ENCODE results near the gene PLCH1.

The PLCH1 gene

GRCh38 chr3:155611456-155611855 lies 133.4 kb downstream of the PLCH1 start:
- no peak overlapping the region for H3K4me3 ChIP-seq (ENCODE audit: low read depth, low read length)

GRCh38 chr3:155609586-155609985 lies 135.3 kb downstream of the PLCH1 start:
- no peak overlapping the region for H3K4me3 ChIP-seq (ENCODE audit: low read depth, low read length)

- H3K4me3 ChIP-seq (ENCODE audit: low read depth, low read length): no peak overlapping the region
These were observed 136.5 kb downstream of the PLCH1 start for GRCh38 chr3:155608228-155608920.

DNA sequence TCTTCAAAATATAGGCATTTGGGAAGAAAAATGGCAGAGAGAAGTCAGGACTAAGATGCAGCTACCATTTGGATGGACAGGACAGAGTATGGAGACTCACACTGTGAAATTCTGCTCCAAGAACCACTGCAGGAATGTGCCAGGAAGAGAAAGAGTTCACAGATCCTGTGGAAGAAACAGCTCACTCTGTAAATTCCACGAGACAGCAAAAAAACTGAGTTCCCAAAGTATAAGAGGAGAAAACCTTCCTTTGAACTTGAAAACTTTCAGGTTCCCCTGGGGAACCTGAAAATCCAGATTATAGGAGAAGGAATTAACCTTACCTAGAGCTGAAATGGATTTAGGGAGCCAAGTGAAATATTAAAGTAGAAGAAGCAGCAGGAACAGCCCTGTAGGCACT lies 137.1 kb downstream of the PLCH1 start:
- H3K4me3 ChIP-seq (ENCODE audit: low read depth, low read length): no peak overlapping the region

- H3K4me3 ChIP-seq (ENCODE audit: low read depth, low read length): no peak overlapping the region
These were observed 139.3 kb downstream of the PLCH1 start for GRCh38 chr3:155605571-155605970.

DNA sequence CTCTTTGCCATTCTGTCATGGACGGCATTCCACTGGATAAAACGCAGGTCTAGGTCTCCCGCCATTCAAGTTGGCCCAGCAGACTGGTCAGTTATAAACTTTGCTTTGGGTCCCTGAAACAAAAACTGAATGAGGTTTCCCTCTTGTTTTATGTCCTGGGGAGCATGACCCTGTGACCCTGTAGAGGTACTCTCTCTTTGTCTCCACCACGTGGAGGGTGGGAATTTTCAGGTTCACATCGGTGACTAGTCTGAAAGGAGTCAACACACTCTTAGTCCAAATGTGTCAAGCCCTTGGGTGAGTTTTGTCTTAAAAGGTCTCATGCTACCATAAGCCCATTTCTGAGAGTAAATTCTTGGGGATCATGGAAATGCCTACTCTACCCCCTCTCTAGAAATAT lies 139.9 kb downstream of the PLCH1 start:
- H3K4me3 ChIP-seq (ENCODE audit: low read depth, low read length): no peak overlapping the region

DNA sequence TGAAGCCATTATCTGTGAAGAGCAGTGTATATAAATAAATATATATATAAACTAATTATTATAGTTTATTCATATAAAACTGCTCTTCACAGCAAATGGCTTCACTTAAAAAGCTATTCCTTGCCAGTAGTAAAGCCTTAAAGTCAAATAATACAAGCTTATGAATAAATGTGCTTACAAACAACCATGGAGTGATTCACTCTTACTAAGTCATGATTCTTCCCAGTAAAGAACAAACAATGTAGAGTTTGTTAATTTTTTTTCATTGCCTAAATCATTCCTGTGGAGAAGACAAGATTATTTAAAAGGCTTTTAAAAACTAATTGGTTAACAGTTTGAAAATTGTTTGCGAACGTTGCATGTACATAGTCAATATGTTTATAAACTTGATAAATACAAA lies 140.7 kb downstream of the PLCH1 start:
- no peak overlapping the region for H3K4me3 ChIP-seq (ENCODE audit: low read depth, low read length)

- no peak overlapping the region for H3K4me3 ChIP-seq (ENCODE audit: low read depth, low read length)
These were observed 141.6 kb downstream of the PLCH1 start for GRCh38 chr3:155603302-155603701.

DNA sequence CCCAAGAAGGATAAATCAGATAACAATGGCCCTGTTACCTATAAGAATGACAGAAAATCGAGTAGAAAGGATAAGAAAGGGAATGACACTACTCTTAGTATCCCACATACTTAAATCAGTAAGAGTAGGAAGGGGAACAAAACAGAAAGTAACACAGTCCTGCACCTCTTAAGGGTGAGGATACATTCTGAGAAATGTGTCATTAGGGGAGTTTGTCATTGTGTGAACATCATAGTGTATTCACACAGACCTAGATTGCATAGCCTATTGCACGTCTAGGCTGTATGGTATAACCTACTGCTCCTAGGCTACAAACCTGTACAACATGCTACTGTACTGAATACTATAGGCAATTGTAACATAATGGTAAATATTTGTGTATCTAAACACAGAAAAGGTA lies 142.6 kb downstream of the PLCH1 start:
- H3K4me3 ChIP-seq (ENCODE audit: low read depth, low read length): no peak overlapping the region

DNA sequence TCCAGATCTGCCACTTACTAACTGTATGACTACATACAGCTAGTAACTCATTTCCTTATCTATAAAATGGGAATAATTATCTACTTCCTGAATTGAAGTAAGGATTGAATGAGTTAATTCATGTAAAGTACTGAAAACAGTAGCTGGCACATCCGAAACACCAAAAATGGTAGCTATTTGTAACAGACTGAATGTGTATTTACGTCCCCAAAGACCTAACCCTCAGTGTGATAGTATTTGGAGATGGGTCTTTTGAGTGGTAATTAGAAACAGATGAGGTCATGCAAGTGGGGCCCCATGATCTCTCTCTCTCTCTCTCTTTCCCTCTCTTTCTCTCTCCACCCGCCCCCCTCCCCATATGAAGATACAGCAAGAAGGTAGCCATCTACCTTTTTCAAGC lies 146.2 kb downstream of the PLCH1 start:
- no peak overlapping the region for H3K4me3 ChIP-seq (ENCODE audit: low read depth, low read length)

- no peak overlapping the region for H3K4me3 ChIP-seq (ENCODE audit: low read depth, low read length)
These were observed 148.3 kb downstream of the PLCH1 start for GRCh38 chr3:155596615-155597014.

DNA sequence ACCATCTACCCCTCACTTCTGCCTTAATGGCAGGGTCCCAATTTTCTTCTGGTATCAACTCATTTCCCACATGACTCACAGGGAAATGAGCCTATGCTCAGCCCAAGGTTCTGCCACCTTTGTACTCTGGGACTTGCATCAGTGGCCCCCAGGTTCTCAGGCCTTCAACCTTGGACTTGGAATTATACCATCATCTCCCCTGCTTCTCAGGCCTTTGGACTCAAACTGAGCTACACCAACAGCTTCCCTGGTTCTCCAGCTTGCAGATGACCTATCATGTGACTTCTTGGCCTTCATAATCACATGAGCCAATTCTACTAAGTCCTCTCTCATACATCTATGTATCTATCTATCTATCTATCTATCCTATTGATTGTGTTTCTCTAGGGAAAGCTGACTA lies 149.5 kb downstream of the PLCH1 start:
- no peak overlapping the region for H3K4me3 ChIP-seq (ENCODE audit: low read depth, low read length)

- no peak overlapping the region for H3K4me3 ChIP-seq (ENCODE audit: low read depth, low read length)
These were observed 150.2 kb downstream of the PLCH1 start for GRCh38 chr3:155594526-155595187.

- H3K4me3 ChIP-seq (ENCODE audit: low read depth, low read length): no peak overlapping the region
These were observed 157.3 kb downstream of the PLCH1 start for GRCh38 chr3:155587581-155587980.

DNA sequence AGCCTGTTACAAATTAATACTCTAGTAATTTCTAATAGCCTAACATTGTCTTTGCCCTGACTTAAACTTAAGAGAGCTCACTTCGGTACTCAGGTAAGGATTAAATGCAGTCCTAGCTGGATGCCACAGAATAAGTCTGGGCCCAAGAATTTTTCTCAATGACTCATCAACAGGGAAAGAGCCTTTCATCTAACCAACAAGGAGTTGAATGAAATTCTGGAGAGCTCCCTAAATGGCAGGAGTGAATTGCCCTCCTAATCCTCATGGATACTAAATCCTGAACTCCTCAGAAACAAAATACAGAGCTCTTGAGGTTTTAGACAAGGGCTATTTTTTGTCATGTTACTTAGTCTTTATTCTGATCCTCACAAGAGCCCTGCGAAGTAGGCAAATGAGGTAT lies 159.5 kb downstream of the PLCH1 start:
- no peak overlapping the region for H3K4me3 ChIP-seq (ENCODE audit: low read depth, low read length)

GRCh38 chr3:155581579-155581978 lies 163.3 kb downstream of the PLCH1 start:
- no peak overlapping the region for H3K4me3 ChIP-seq (ENCODE audit: low read depth, low read length)

DNA sequence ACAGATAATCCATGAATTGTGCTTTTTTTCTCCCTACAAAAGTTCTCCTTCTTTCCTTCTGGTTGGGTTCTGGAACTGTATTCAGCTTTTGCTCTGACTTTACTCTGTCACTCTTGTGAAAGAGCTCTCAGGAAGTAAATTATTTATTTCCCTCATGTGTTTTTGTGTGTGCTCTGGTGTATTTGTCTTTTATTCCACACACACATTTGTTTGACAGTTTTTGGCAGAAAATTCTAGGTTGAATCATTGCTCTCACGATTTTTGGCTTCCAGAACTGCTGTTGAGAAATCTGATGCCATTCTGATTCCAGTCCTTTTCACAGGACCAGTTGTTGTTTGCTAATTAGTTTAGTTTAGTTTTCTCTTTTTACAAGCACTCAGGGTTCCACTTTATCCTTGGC lies 172.8 kb downstream of the PLCH1 start:
- H3K4me3 ChIP-seq (ENCODE audit: low read depth, low read length): no peak overlapping the region

DNA sequence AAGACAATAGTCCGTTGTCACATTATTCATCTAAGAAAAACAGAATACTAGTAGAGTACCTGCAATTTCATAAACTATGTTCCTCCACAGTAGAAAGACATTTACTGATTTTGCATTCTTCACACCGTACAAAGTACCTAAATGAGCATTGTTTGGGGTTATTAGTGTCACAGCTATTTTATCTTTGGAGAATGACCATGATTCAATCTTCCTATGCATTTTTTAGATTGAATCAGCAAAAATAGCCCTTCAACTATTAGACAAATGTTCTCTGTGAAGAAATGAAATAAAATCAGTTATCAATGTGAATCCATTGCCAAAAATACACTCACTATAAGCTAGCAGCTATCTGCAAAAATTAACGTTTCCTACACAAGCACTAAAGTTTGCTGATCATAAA lies 176.6 kb downstream of the PLCH1 start:
- no peak overlapping the region for H3K4me3 ChIP-seq (ENCODE audit: low read depth, low read length)

GRCh38 chr3:155560594-155560993 lies 184.3 kb downstream of the PLCH1 start:
- no peak overlapping the region for H3K4me3 ChIP-seq (ENCODE audit: low read depth, low read length)

- no peak overlapping the region for H3K4me3 ChIP-seq (ENCODE audit: low read depth, low read length)
These were observed 184.7 kb downstream of the PLCH1 start for GRCh38 chr3:155560135-155560534.

GRCh38 chr3:155556531-155556930 lies 188.3 kb downstream of the PLCH1 start:
- H3K4me3 ChIP-seq (ENCODE audit: low read depth, low read length): no peak overlapping the region

- H3K4me3 ChIP-seq (ENCODE audit: low read depth, low read length): no peak overlapping the region
These were observed 189.3 kb downstream of the PLCH1 start for GRCh38 chr3:155555479-155556060.
